ENCODE results near the gene CDPF1. TPM values are rescaled to one million over a fixed set of nuclear protein-coding genes. Genes with fewer than 3 reads are reported as not detected.
"Not testable (repeated sequence)": the region's sequence is repeated elsewhere in the genome, so short reads cannot be mapped to it uniquely, and the experiment has no call there.

Gene CDPF1
- total RNA-seq, 2 experiments from 2014 or later: 11.2 to 13.6 TPM

DNA sequence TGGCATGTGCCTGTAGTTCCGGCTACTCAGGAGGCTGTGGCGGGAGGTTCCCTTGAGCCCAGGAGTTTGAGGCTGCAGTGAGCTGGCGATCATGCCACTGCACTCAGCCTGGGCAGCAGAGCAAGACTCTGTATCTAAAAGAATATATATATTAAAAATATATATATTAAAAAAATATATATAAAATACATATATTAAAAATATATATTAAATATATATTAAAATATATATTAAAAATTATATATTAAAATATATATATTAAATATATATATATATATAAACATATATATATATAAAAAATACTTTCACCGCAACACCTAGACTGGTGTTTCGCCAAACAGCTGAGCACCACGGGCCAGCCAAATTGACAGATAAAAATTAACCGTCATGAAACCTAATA lies 26.5 kb upstream of the CDPF1 start:
- peaks cover 2% of the 10 kb centered on the region for H3K9me3 Mint-ChIP-seq
- POLR2A ChIA-PET: interaction anchor here (0.6 kb wide), 1 partner anchor 10 kb away, joined by 3 read pairs; no protein-coding TSS in a partner anchor
- H3K4me1 Mint-ChIP-seq: peaks cover 9% of the 10 kb centered on the region
- peaks cover 39% of the 10 kb centered on the region for H3K36me3 Mint-ChIP-seq
- DNase-seq: no peak
- H3K27me3 Mint-ChIP-seq: no peaks in the 10 kb centered on the region
- no peak overlapping the region for H3K4me3 Mint-ChIP-seq
- ATAC-seq (ENCODE audit: low read depth): no peak
- no peak overlapping the region for H3K27ac Mint-ChIP-seq

DNA sequence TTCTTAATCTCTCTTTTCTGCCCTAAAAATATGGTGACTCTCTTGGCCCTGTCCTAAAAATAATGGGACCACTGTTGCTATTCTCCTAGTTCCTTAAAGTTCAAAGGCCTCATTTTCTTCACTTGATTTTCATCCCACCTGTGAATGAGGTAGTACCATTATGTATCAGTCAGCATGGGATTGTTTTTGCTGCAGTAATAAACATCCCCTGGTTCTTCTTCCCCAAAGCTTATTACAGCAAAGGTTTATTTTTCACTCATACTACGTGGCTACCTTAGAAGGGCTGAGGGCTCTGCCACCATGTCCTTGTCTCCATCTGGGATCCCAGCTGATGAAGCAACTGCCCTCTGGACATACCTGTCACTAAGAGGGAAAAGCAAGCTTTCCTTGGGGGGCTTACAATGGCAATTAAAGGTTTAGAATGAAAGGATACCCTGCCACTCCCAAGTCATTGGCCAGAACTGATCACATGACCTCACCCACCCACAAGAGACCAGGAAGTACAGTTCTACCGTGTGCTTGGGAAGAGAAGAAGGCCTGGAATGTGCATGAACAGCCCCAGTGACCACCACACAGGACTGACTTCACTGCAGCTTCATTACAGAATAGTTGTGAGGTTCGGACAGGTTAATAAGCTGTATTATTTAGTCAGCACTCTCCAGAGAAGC lies 25.5 kb upstream of the CDPF1 start:
- H3K27me3 Mint-ChIP-seq: no peaks in the 10 kb centered on the region
- H3K36me3 Mint-ChIP-seq: peaks cover 37% of the 10 kb centered on the region
- POLR2A ChIA-PET: no interaction called here
- peak overlapping the region; percentile 61 for H3K27ac Mint-ChIP-seq
- peaks cover 9% of the 10 kb centered on the region for H3K4me1 Mint-ChIP-seq
- no peak overlapping the region for H3K4me3 Mint-ChIP-seq
- H3K9me3 Mint-ChIP-seq: peaks cover 2% of the 10 kb centered on the region
- no peak for DNase-seq
- ATAC-seq (ENCODE audit: low read depth): no peak

DNA sequence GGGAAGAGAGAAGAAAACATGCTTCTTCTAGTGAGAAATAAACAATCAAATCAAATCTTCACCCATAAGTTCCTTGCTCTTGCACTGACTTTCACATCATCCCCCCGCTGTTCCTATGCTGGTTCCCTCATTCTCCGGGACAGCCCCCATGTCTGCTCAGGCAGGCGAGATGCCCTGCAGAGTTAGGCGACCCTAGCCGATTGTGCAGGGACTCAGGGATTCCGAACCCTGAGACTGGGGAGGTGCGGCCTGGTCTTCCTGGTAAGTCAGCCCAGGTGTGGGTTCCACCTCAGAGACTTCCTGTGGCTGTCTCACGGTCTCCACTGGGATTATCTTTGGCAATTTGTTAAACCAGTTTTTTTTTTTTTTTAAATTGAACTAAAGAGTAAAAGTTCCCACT lies 24.3 kb upstream of the CDPF1 start:
- ATAC-seq (ENCODE audit: low read depth) (no peak), DNase-seq (no peak)
- Mint-ChIP-seq H3K9me3 (peaks cover 2% of the 10 kb centered on the region), H3K4me3 (no peak overlapping the region), H3K27ac (no peak overlapping the region), H3K4me1 (peaks cover 12% of the 10 kb centered on the region), H3K36me3 (peaks cover 41% of the 10 kb centered on the region), H3K27me3 (no peaks in the 10 kb centered on the region)
- POLR2A ChIA-PET: no interaction called here

DNA sequence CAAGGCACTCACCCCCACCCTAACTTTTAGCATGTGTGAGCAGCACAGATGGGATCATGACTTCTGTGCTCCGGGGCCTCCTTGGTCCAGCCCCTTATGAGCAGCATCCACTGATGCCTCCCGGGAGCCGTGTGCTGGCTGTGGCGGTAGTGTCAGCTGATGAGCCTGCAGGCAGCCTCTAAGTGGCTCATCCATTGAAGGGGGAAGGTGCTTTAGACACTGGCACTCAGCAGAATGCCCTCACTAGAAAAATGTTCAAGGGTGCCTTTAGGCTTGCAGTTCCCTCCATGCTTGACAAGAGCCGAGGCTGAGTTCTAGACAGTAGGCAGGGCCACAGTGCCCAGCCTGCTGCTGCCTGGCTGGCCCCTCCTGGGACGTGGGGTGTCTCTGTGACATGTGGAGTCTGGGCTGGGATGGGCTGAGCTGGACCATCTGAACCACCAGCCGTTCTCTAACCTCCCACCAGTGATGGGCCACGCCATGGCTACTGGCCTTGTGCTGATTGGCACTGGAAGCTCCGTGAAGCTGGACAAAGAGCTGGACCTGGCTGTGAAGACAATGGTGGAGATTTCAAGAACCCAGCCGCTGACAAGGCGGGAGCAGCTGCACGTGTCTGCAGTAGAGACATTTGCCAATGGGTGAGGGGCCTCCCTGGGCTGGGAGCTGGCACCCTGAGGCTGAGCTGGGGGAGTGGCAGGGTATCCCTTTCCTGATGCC lies 23.5 kb upstream of the CDPF1 start:
- POLR2A ChIA-PET: no interaction called here
- ATAC-seq (ENCODE audit: low read depth) (no peak), DNase-seq (no peak)
- Mint-ChIP-seq H3K9me3 (peaks cover 2% of the 10 kb centered on the region), H3K4me3 (no peak overlapping the region), H3K27ac (no peak overlapping the region), H3K4me1 (peaks cover 12% of the 10 kb centered on the region), H3K36me3 (peaks cover 41% of the 10 kb centered on the region), H3K27me3 (no peaks in the 10 kb centered on the region)

DNA sequence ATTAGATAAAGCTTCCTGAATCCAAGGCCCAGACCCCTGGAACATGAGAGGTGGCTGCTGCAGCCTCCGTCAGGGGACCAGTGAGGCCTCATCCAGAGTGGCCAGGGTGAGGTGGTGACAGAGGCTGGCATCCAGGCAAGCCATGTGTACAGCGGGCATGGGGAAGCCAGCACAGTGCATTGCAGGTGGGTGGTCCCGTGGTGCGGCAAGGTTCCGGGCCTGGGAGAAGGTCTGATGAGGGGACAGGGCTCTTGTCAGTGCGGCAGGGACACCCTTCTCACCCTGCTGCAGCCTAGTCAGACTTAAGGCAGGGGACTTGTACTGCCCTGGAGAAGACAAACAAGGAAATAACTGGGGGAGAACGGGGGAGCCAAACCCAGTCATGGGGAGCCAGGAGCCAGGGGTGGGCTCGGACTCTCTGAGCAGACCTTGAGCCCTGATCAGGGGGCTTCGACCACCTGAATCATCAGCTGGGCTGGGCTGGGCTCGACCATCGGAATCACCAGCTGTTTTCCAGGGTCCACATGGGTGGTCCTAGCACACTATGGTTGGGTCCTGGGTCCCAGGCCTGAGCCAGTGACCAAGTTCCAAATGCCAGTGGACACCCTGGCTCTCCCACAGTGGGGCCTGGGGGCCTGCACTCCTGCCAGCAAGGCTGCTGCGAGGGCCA lies 22.8 kb upstream of the CDPF1 start:
- ATAC-seq (ENCODE audit: low read depth) (no peak), DNase-seq (no peak)
- Mint-ChIP-seq H3K4me3 (no peak overlapping the region), H3K36me3 (peaks cover 35% of the 10 kb centered on the region), H3K4me1 (peaks cover 15% of the 10 kb centered on the region), H3K27me3 (no peaks in the 10 kb centered on the region), H3K27ac (no peak overlapping the region), H3K9me3 (peaks cover 2% of the 10 kb centered on the region)
- POLR2A ChIA-PET: no interaction called here

DNA sequence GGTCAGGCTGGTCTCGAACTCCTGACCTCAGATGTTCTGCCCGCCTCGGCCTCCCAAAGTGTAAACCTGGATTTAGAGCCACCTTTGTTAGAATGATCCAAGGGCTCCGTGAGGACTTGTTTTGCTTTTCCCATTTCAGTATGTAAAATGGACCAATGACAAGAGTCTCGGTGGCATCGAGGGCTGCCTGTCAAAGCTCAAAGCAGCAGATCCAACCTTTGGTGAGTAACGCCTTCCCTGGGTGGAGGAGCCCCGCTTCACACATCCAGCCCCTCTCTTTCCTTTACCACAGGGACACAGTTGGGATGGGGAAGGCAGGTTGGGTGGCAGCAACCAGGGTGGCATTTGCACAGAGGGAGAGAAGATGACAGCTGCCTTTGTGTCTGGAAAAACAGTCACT lies 22.1 kb upstream of the CDPF1 start:
- POLR2A ChIA-PET: no interaction called here
- no peak overlapping the region for H3K27ac Mint-ChIP-seq

DNA sequence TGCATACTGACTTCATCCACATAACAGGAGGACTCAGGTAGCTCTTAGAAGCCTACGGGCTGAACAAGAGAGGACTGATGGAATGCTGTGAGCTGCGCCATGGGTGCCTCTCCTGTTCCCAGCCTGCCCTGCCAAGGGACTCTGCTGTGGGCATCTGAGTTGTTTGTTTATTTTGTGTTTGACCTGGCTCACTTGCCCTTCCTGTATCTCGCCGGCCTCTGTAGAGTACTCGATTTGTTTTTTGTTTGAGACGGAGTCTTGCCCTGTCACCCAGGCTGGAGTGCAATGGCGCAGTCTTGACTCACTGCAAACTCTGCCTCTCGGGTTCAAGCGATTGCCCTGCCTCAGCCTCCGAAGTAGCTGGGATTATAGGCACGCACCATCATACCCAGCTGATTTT lies 19.5 kb upstream of the CDPF1 start:
- ATAC-seq (ENCODE audit: low read depth) (no peak), DNase-seq (no peak)
- H3K4me1 Mint-ChIP-seq: peaks cover 17% of the 10 kb centered on the region
- H3K9me3 Mint-ChIP-seq: peaks cover 6% of the 10 kb centered on the region
- peak overlapping the region; percentile 62 for H3K4me3 Mint-ChIP-seq
- H3K36me3 Mint-ChIP-seq: peaks cover 18% of the 10 kb centered on the region
- no peak overlapping the region for H3K27ac Mint-ChIP-seq
- H3K27me3 Mint-ChIP-seq: peaks cover 14% of the 10 kb centered on the region
- POLR2A ChIA-PET: interaction anchor here (1.2 to 2.7 kb wide), 4 partner anchors 18 to 35 kb away, joined by 4 to 11 read pairs (median 6); partner anchors contain the start of genes CDPF1 and GTSE1

More for the DNA sequence above, 22.1 kb upstream of the CDPF1 start:
- Mint-ChIP-seq H3K4me3 (no peak overlapping the region), H3K9me3 (peaks cover 2% of the 10 kb centered on the region), H3K4me1 (peaks cover 20% of the 10 kb centered on the region), H3K27me3 (no peaks in the 10 kb centered on the region), H3K36me3 (peaks cover 33% of the 10 kb centered on the region)
- no peak for DNase-seq
- ATAC-seq (ENCODE audit: low read depth): no peak

DNA sequence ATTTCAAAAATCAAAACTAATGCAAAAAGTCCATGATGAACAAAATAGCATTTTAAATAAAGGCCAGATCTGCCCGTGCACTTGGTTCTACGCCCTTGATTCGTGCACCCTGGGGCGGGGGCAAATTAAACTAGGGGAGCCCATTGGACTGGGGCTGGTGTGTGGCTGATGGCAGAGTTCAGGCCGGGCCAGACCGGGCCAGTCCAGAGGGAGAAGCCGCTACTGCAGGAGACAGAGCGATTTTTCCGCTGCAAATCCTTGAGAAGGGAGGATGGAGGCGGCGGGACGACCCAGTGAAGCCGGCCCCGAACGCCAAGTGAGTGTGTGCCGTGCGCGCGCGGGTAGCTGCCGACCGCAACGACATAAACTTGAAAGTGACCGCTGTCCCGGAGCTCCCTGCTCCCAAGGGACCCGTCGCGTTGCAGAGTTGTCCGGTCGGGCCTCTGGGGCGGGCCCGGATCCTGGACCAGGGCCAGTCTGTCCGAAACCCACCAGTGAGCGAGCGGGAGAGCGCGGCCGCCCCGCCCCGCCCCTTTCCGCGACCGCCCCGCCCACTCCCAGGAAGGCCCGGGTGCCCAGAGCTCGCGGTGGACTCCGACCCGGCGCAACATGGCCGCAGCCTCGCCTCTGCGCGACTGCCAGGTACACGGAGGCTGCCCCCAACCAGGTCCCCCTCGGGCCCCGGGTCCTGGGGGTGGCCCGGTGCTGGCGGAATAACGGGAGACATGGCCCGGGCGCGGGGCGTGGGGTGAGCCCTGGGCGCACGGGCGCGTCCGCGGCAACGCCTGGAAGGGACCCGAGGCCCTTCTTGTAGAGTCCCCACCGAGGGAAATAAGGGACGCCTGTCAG lies 17.6 kb upstream of the CDPF1 start, which contains the start of gene TTC38:
Gene TTC38 (plus strand): TSS at position 578 of the 849 bp plus-strand sequence. CDS start 32 bp downstream, at position 610.
- Mint-ChIP-seq H3K27me3 (peaks cover 28% of the 10 kb centered on the region), H3K36me3 (peaks cover 17% of the 10 kb centered on the region), H3K27ac (peak within 1 kb of the TSS; percentile 83), H3K4me3 (peak within 1 kb of the TSS; percentile 92), H3K9me3 (peaks cover 10% of the 10 kb centered on the region), H3K4me1 (peaks cover 17% of the 10 kb centered on the region)
- DNase-seq (peak; percentile 76), ATAC-seq (ENCODE audit: low read depth) (peak; percentile 87)
- POLR2A ChIA-PET: interaction anchor here (0.6 to 2.7 kb wide), 12 partner anchors 8 to 495 kb away, joined by 3 to 12 read pairs (median 4); partner anchors contain the start of genes CDPF1, GTSE1, PPARA and TBC1D22A

DNA sequence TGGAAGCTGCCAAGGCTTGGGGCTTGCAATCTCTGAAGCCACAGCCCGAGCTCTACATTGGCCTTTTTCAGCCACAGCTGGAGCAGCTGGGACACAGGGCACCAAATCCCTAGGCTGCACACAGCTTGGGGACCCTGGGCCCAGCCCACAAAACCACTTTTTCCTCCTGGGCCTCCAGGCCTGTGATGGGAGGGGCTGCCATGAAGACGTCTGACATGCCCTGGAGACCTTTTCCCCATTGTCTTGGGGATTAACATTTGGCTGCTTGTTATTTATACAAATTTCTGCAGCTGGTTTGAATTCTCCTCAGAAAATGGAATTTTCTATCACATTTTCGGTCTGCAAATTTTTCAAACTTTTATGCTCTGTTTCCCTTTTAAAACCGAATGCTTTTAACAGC lies 15.5 kb upstream of the CDPF1 start:
- Mint-ChIP-seq H3K36me3 (peaks cover 19% of the 10 kb centered on the region), H3K4me1 (peaks cover 17% of the 10 kb centered on the region), H3K27me3 (peaks cover 46% of the 10 kb centered on the region), H3K9me3 (peaks cover 10% of the 10 kb centered on the region)
- H3K27ac Mint-ChIP-seq; H3K4me3 Mint-ChIP-seq; ATAC-seq (ENCODE audit: low read depth); POLR2A ChIA-PET; DNase-seq: not testable (repeated sequence)

DNA sequence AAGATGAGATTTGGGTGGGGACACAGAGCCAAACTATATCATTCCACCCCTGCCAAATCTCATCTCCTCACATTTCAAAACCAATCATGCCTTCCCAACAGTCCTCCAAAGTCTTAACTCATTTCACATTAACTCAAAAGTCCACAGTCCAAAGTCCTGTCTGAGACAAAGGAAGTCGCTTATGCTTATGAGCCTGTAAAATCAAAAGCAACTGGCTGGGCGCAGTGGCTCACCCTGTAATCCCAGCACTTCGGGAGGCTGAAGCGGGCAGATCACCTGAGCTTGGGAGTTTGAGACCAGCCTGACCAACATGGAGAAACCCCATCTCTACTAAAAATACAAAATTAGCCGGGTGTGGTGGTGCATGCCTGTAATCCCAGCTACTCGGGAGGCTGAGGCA lies 14.4 kb upstream of the CDPF1 start:
- H3K4me3 Mint-ChIP-seq; DNase-seq; POLR2A ChIA-PET; H3K27ac Mint-ChIP-seq; ATAC-seq (ENCODE audit: low read depth): not testable (repeated sequence)
- Mint-ChIP-seq H3K36me3 (peaks cover 14% of the 10 kb centered on the region), H3K4me1 (peaks cover 11% of the 10 kb centered on the region), H3K9me3 (peaks cover 10% of the 10 kb centered on the region), H3K27me3 (peaks cover 57% of the 10 kb centered on the region)

DNA sequence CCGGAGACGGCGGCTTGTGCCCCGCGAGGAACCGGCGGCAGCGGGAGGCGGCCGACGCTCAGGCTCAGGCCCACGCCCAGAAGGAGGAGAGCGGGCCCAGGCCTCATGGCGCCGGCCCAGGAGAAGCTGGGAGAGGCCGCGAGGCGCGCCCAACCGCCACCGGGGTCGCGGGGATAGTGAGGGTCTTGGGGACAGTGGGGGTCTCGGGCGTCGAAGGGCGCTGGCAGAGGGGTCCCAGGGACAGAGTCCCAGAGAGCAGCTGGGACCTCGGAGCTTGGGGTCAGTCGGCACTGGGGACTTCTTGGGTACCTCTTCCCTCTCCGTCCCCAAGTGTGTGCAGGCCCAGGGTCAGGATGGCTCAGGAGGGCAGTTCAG lies 13.1 kb upstream of the CDPF1 start, which contains the start of gene PKDREJ:
Gene PKDREJ (minus strand): TSS at position 128 of the 375 bp plus-strand sequence. CDS start 21 bp downstream, at position 107.
- ATAC-seq (ENCODE audit: low read depth) (no peak), DNase-seq (no peak)
- H3K9me3 Mint-ChIP-seq: peaks cover 10% of the 10 kb centered on the region
- H3K27me3 Mint-ChIP-seq: peaks cover 64% of the 10 kb centered on the region
- no peak within 1 kb of the TSS for H3K27ac Mint-ChIP-seq
- POLR2A ChIA-PET: interaction anchor here (0.7 kb wide), 1 partner anchor 33 kb away, joined by 3 read pairs; the partner anchor contains the start of gene GTSE1
- peak within 1 kb of the TSS; percentile 53 for H3K4me3 Mint-ChIP-seq
- peaks cover 7% of the 10 kb centered on the region for H3K4me1 Mint-ChIP-seq
- peaks cover 14% of the 10 kb centered on the region for H3K36me3 Mint-ChIP-seq

DNA sequence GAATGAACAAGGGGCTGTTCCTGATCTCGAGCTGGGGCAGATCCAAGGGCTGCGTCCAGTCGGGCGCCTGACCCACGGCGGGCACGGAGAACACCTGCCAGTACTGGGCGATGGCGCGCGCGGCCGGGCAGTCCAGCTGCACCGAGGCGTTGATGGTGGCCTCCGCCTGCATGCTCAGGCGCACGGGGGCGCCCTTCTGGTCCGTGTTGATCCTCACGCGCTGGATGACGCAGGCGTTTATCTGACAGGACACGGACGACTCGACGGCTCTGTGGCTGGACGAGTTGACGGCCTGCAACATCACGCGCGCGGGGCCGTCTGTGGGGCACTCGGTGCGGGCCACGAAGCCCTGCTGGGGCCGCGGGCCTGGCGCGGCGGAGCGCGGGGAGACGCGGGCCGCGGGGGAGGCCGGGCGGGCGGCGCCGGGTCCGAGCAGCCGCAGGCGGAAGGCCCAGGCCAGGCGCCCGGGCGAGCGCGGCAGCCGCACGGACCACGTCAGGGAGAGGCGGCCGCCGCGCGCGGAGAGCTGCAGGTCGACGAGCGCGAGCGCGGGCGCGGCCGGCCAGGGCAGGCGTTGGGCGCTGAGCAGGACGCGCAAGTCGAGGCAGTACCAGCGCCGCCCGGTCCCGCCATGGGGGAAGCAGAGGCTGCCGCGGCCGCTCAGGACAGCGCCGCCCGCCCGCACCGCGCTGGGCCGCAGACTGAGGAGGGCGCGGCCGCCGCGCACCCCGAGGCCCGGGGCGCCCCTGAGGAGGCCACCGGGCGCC lies 12.5 kb upstream of the CDPF1 start:
- peaks cover 14% of the 10 kb centered on the region for H3K36me3 Mint-ChIP-seq
- H3K27me3 Mint-ChIP-seq: peaks cover 70% of the 10 kb centered on the region
- peaks cover 6% of the 10 kb centered on the region for H3K4me1 Mint-ChIP-seq
- DNase-seq (peak; percentile 51), ATAC-seq (ENCODE audit: low read depth) (peak; percentile 60)
- peaks cover 15% of the 10 kb centered on the region for H3K9me3 Mint-ChIP-seq
- peak overlapping the region; percentile 47 for H3K4me3 Mint-ChIP-seq
- no peak overlapping the region for H3K27ac Mint-ChIP-seq
- POLR2A ChIA-PET: no interaction called here
